GM12878 (cell line): ENCODE measurements around the gene FLRT1. TPM values are rescaled to one million over a fixed set of nuclear protein-coding genes. Genes with fewer than 3 reads are reported as not detected.
A peak's percentile ranks its signal among the peaks of the same experiment; 100 is the strongest.

Source experiments
- BCL3 ChIP-seq: IDR thresholded peaks from 2 replicates; pipeline ENCODE4 v1.6.1; 2011; ENCODE audit warnings: borderline replicate concordance, low read depth, mild to moderate bottlenecking, moderate library complexity, low read length; ENCODE audit not compliant: insufficient read depth, poor library complexity, severe bottlenecking
- CHD2 ChIP-seq: IDR thresholded peaks from 2 replicates; pipeline ENCODE4 v1.6.1; 2011; ENCODE audit warnings: low read depth, low read length, improper control_type of control experiment, borderline replicate concordance
- E2F4 ChIP-seq: IDR thresholded peaks from 2 replicates; pipeline ENCODE4 v1.6.1; 2012; ENCODE audit warnings: low read depth, low read length, improper control_type of control experiment
- FOXM1 ChIP-seq: IDR thresholded peaks from 2 replicates; pipeline ENCODE4 v1.6.1; 2012; ENCODE audit warnings: low read depth, mild to moderate bottlenecking, inconsistent platforms, low read length, moderate library complexity
- GATAD2B ChIP-seq: fragments of 450-650 bp; conservative IDR thresholded peaks from 2 replicates; pipeline ENCODE4 v1.6.1; 2017; ENCODE audit warnings: low read depth, mild to moderate bottlenecking, moderate library complexity
- IRF5 ChIP-seq: fragments of 450-650 bp; IDR thresholded peaks from 2 replicates; pipeline ENCODE4 v1.6.1; 2017; ENCODE audit warnings: borderline replicate concordance
- RB1 ChIP-seq: fragments of 450-650 bp; formaldehyde crosslinking; IDR thresholded peaks from 2 replicates; pipeline ENCODE4 v1.6.1; 2017; ENCODE audit warnings: mild to moderate bottlenecking, borderline replicate concordance
- RELB ChIP-seq: fragments of 450-650 bp; IDR thresholded peaks from 2 replicates; pipeline ENCODE4 v1.6.1; 2017; ENCODE audit warnings: low read depth, mild to moderate bottlenecking, moderate library complexity
- TCF7 ChIP-seq: IDR thresholded peaks from 2 replicates; pipeline ENCODE4 v1.6.1; 2014; ENCODE audit warnings: antibody characterized with exemption, borderline replicate concordance
- polyA plus RNA-seq, 11 experiments: library from polyadenylated mRNA; depleted of rRNA in 4 of 11; unstranded in 6 of 11; stranded (reverse) in 5 of 11; fragments of >200 nt; fragmentation: Nextera tagmentation in 4 of 11; fragmentation: Illumina TruSeq in 1 of 11; extraction: Ambion mirVana in 4 of 11; extraction: Trizol in 1 of 11; gene quantifications; 1 replicate in 1 of 11; 2 replicates in 10 of 11; pipeline versions ENCODE4 v1.2.1 to v1.2.3, GENCODE V29; 2011 to 2016; ENCODE audit warnings: inconsistent platforms in 2 of 11, missing spikeins in 2 of 11, low read depth in 1 of 11
- total RNA-seq, 4 experiments: library from RNA; depleted of rRNA in 3 of 4; stranded (reverse); fragments of >200 nt in 3 of 4; fragmentation: Illumina TruSeq in 1 of 4; extraction: Trizol in 1 of 4; gene quantifications; 2 replicates each; pipeline versions ENCODE4 v1.2.1 to v1.2.3, GENCODE V29; 2013 to 2021
- TF ChIP-seq, protein P1 (sequence below): fragments of 450-650 bp; IDR thresholded peaks from 2 replicates; pipeline ENCODE4 v1.6.1; 2018; ENCODE audit warnings: mild to moderate bottlenecking, low read depth, moderate library complexity; ENCODE audit not compliant: partially characterized antibody
- TF ChIP-seq, protein P2 (sequence below): fragments of 450-650 bp; formaldehyde crosslinking; IDR thresholded peaks from 2 replicates; pipeline ENCODE4 v1.5.0; 2022; ENCODE audit warnings: mild to moderate bottlenecking, missing genetic modification characterization

The FLRT1 gene
- total and polyA plus RNA-seq, 10 of the 15 experiments (the other 5 are each of a cell fraction or from before 2014, with no cell fraction given): 0.10 to 0.12 TPM; not detected in 8

DNA sequence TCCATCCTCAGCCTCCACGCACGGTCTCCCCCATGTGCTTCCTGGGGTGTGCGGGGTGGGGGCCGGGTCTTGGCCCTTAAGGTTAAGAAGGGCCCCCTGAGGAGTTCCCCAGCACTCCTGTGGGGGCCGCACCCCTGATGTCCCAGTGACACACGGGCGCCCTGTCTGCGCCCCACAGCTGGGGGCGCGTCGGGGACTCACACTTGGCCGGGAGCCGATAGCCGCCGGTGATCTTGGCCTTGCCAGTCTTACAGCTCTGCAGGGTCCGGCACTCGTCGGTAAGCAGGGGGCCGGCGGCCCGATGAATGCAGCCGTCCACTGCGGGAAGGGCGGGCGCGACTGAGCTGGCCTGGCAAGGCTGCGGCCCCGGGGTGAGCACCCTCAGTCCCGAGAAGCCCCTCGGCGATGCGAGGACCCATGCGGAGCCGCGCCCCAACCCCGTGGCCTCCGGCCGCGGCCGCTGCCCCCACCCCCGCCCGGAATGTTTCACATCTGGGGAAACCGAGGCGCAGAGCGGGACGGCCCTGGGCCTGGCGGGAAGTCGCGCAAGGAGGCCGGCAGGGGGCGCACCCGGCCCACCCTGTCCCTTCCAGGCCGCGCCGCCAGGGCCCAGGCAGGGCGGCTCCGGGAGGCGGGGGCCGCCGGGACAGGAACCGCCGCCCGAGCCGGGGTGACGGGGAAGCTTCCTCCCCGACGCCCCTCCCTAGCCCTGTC, 35.5 kb upstream of the FLRT1 start (continued):
- no peak for TF ChIP-seq TCF7
- no peak for TF ChIP-seq CHD2
- peak; percentile 8 for TF ChIP-seq BCL3
- no peak for TF ChIP-seq RB1
- TF ChIP-seq GATAD2B: no peak
- TF ChIP-seq E2F4: no peak
- TF ChIP-seq RELB: no peak
- TF ChIP-seq FOXM1: no peak
- no peak for TF ChIP-seq IRF5
- TF ChIP-seq, protein P1, sequence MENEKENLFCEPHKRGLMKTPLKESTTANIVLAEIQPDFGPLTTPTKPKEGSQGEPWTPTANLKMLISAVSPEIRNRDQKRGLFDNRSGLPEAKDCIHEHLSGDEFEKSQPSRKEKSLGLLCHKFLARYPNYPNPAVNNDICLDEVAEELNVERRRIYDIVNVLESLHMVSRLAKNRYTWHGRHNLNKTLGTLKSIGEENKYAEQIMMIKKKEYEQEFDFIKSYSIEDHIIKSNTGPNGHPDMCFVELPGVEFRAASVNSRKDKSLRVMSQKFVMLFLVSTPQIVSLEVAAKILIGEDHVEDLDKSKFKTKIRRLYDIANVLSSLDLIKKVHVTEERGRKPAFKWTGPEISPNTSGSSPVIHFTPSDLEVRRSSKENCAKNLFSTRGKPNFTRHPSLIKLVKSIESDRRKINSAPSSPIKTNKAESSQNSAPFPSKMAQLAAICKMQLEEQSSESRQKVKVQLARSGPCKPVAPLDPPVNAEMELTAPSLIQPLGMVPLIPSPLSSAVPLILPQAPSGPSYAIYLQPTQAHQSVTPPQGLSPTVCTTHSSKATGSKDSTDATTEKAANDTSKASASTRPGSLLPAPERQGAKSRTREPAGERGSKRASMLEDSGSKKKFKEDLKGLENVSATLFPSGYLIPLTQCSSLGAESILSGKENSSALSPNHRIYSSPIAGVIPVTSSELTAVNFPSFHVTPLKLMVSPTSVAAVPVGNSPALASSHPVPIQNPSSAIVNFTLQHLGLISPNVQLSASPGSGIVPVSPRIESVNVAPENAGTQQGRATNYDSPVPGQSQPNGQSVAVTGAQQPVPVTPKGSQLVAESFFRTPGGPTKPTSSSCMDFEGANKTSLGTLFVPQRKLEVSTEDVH: no peak
- TF ChIP-seq, protein P2, sequence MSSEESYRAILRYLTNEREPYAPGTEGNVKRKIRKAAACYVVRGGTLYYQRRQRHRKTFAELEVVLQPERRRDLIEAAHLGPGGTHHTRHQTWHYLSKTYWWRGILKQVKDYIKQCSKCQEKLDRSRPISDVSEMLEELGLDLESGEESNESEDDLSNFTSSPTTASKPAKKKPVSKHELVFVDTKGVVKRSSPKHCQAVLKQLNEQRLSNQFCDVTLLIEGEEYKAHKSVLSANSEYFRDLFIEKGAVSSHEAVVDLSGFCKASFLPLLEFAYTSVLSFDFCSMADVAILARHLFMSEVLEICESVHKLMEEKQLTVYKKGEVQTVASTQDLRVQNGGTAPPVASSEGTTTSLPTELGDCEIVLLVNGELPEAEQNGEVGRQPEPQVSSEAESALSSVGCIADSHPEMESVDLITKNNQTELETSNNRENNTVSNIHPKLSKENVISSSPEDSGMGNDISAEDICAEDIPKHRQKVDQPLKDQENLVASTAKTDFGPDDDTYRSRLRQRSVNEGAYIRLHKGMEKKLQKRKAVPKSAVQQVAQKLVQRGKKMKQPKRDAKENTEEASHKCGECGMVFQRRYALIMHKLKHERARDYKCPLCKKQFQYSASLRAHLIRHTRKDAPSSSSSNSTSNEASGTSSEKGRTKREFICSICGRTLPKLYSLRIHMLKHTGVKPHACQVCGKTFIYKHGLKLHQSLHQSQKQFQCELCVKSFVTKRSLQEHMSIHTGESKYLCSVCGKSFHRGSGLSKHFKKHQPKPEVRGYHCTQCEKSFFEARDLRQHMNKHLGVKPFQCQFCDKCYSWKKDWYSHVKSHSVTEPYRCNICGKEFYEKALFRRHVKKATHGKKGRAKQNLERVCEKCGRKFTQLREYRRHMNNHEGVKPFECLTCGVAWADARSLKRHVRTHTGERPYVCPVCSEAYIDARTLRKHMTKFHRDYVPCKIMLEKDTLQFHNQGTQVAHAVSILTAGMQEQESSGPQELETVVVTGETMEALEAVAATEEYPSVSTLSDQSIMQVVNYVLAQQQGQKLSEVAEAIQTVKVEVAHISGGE (CRISPR knock-in tag): no peak
